GM18861 (cell line): ENCODE measurements around the gene ENPP6.

Source experiments
- ATAC-seq: cut with Tn5 transposase; IDR thresholded peaks from one replicate; pipeline ENCODE4 v1.9.1; 2021; ENCODE audit not compliant: unreplicated experiment

The ENPP6 gene

GRCh38 chr4:184217634-184218033 lies at the start of gene ENPP6:
Gene ENPP6 (minus strand): TSS chr4:184217873. CDS start chr4:184217819, 54 bp downstream.
- ATAC-seq: no peak

- no peak for ATAC-seq
These were observed 49.5 kb upstream of the ENPP6 start for GRCh38 chr4:184267206-184267608.

GRCh38 chr4:184265546-184266351 lies 48.1 kb upstream of the ENPP6 start:
- no peak for ATAC-seq

GRCh38 chr4:184263910-184264732 lies 46.4 kb upstream of the ENPP6 start:
- ATAC-seq: peak; percentile 32

GRCh38 chr4:184263461-184263860 lies 45.8 kb upstream of the ENPP6 start:
- no peak for ATAC-seq

- no peak for ATAC-seq
These were observed 45.2 kb upstream of the ENPP6 start for GRCh38 chr4:184262901-184263300.

GRCh38 chr4:184261246-184261645 lies 43.6 kb upstream of the ENPP6 start:
- no peak for ATAC-seq

- no peak for ATAC-seq
These were observed 42.2 kb upstream of the ENPP6 start for GRCh38 chr4:184259866-184260265.

GRCh38 chr4:184259081-184259480 lies 41.4 kb upstream of the ENPP6 start:
- no peak for ATAC-seq

GRCh38 chr4:184255871-184256642 lies 38.4 kb upstream of the ENPP6 start:
- ATAC-seq: no peak

GRCh38 chr4:184255361-184255760 lies 37.7 kb upstream of the ENPP6 start:
- no peak for ATAC-seq

GRCh38 chr4:184253072-184253420 lies 35.4 kb upstream of the ENPP6 start:
- ATAC-seq: no peak

- ATAC-seq: no peak
These were observed 34.7 kb upstream of the ENPP6 start for GRCh38 chr4:184252136-184253071.

- ATAC-seq: no peak
These were observed 34.0 kb upstream of the ENPP6 start for GRCh38 chr4:184251670-184251980.

GRCh38 chr4:184250795-184251669 lies 33.4 kb upstream of the ENPP6 start:
- ATAC-seq: peak; percentile 66

GRCh38 chr4:184248216-184248615 lies 30.5 kb upstream of the ENPP6 start:
- ATAC-seq: no peak

- ATAC-seq: no peak
These were observed 29.7 kb upstream of the ENPP6 start for GRCh38 chr4:184247421-184247820.

- ATAC-seq: no peak
These were observed 28.8 kb upstream of the ENPP6 start for GRCh38 chr4:184246426-184246825.

- ATAC-seq: no peak
These were observed 20.5 kb upstream of the ENPP6 start for GRCh38 chr4:184238072-184238745.
